GM13977 (cell line): ENCODE results near the gene TIMD4.

ENCODE experiments used
- DNase-seq: peaks from one replicate; pipeline ENCODE4 v3.0.0; 2012; ENCODE audit warnings: low spot score
- CTCF ChIP-seq: IDR thresholded peaks from 2 replicates; pipeline ENCODE4 v1.5.1; 2012; ENCODE audit warnings: mild to moderate bottlenecking, control low read depth; ENCODE audit not compliant: insufficient read depth; ENCODE audit errors: extremely low read depth, missing control alignments
- in situ Hi-C: fragments of 300-500 bp; cut with MboI; formaldehyde crosslinking; loops from one replicate; pipeline ENCODE4 v1.12.0; 2022; ENCODE audit warnings: low sequenced_read_pairs, low pct_unique_long_range_greater_than_20kb, mixed read lengths, inconsistent platforms; ENCODE audit not compliant: unreplicated experiment

The TIMD4 gene

GRCh38 chr5:156871212-156871611, 91.8 kb downstream of the TIMD4 start:
- TF ChIP-seq CTCF: no peak
- in situ Hi-C loops: no loop called here
- no peak for DNase-seq

- in situ Hi-C loops: no loop called here
These were observed 92.6 kb downstream of the TIMD4 start for GRCh38 chr5:156870498-156870839.

More at GRCh38 chr5:156870498-156870839, 92.6 kb downstream of the TIMD4 start:
- no peak for TF ChIP-seq CTCF
- DNase-seq: no peak
